Adipocyte (in vitro differentiated cells): ENCODE measurements around the gene SARS1.

Experiments
- DNase-seq: peaks from one replicate; pipeline ENCODE4 v3.0.0-alpha.2; 2015; ENCODE audit warnings: low read depth
- H3K27me3 ChIP-seq: replicated peaks from 2 replicates; pipeline ENCODE4 v1.7.0; 2013; ENCODE audit warnings: mild to moderate bottlenecking, low read length, moderate library complexity; ENCODE audit not compliant: control insufficient read depth, insufficient read depth
- H3K36me3 ChIP-seq: 2 replicates; pipeline ENCODE4 v1.7.0; 2013; ENCODE audit warnings: low read length, mild to moderate bottlenecking, moderate library complexity; ENCODE audit not compliant: control insufficient read depth, insufficient read depth, severe bottlenecking
- H3K4me1 ChIP-seq: 2 replicates; pipeline ENCODE4 v1.7.0; 2013; ENCODE audit warnings: mild to moderate bottlenecking, low read length, moderate library complexity; ENCODE audit not compliant: control insufficient read depth, insufficient read depth
- H3K4me3 ChIP-seq: 2 replicates; pipeline ENCODE4 v1.7.0; 2013; ENCODE audit warnings: mild to moderate bottlenecking, low read length, moderate library complexity
- H3K9ac ChIP-seq: 2 replicates; pipeline ENCODE4 v1.7.0; 2013; ENCODE audit warnings: mild to moderate bottlenecking, low read length, moderate library complexity
- H3K9me3 ChIP-seq: 2 replicates; pipeline ENCODE4 v1.7.0; 2013; ENCODE audit warnings: mild to moderate bottlenecking, low read length, moderate library complexity; ENCODE audit not compliant: control insufficient read depth

Gene SARS1

GRCh38 chr1:109229531-109230127, 15.9 kb downstream of the SARS1 start:
- Histone ChIP-seq H3K9ac (no peak overlapping the region), H3K9me3 (no peaks in the 10 kb centered on the region), H3K27me3 (no peaks in the 10 kb centered on the region), H3K4me1 (peaks cover 8% of the 10 kb centered on the region), H3K36me3 (peaks cover 86% of the 10 kb centered on the region), H3K4me3 (no peak overlapping the region)
- no peak for DNase-seq

DNA sequence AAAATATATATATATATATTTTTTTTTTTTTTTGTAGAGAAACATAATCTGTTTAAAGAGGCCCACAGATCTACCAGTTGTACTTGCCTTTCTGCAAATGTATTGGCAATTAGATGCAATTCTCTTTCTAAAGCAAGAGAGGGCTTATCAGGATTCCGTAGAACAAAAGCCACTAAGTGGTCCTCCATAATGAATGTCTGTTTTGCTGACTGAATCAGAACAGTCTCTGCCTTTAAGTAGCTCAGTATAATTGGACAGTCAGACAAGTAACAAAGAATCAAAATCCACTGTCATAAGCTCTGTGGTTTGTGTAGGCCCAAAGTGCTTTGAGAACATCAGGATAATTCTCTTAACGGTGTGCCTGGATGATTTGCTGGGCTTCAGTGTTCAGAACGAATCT, 17.3 kb downstream of the SARS1 start:
- peaks cover 8% of the 10 kb centered on the region for H3K4me1 ChIP-seq
- DNase-seq, result no peak
- no peaks in the 10 kb centered on the region for H3K9me3 ChIP-seq
- H3K27me3 ChIP-seq, result no peaks in the 10 kb centered on the region
- no peak overlapping the region for H3K9ac ChIP-seq
- H3K36me3 ChIP-seq, result peaks cover 86% of the 10 kb centered on the region
- H3K4me3 ChIP-seq, result no peak overlapping the region

DNA sequence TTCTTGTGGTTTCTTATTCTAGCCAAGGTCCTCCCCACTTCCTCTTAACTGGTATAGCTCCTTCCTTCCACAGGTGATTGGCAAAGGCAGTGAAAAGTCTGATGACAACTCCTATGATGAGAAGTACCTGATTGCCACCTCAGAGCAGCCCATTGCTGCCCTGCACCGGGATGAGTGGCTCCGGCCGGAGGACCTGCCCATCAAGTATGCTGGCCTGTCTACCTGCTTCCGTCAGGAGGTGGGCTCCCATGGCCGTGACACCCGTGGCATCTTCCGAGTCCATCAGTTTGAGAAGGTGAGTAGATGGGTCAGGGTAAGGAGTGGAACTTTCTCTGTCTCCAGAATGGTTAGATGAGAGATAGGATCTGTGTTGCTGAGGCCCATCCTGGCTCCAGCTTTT, 21.4 kb downstream of the SARS1 start:
- no peak overlapping the region for H3K4me3 ChIP-seq
- H3K9ac ChIP-seq, result no peak overlapping the region
- H3K4me1 ChIP-seq, result peaks cover 5% of the 10 kb centered on the region
- H3K36me3 ChIP-seq, result peaks cover 93% of the 10 kb centered on the region
- DNase-seq, result no peak
- no peaks in the 10 kb centered on the region for H3K9me3 ChIP-seq
- H3K27me3 ChIP-seq, result no peaks in the 10 kb centered on the region

DNA sequence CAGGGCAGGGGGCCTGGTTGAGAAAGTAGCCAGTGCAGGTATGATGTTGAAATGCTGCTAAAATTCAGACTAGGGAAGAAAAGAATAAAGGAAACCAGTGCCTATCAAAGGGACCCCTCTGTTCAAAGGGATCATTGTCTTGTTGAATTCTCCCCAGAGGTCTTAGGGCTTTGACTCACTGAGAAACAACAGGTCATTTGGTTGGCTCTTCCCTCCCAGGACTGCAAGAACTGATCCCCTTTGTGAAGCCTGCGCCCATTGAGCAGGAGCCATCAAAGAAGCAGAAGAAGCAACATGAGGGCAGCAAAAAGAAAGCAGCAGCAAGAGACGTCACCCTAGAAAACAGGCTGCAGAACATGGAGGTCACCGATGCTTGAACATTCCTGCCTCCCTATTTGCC, 23.8 kb downstream of the SARS1 start:
- no peak for DNase-seq
- H3K4me3 ChIP-seq, result no peak overlapping the region
- peaks cover 70% of the 10 kb centered on the region for H3K36me3 ChIP-seq
- H3K9me3 ChIP-seq, result no peaks in the 10 kb centered on the region
- no peaks in the 10 kb centered on the region for H3K27me3 ChIP-seq
- H3K9ac ChIP-seq, result no peak overlapping the region
- H3K4me1 ChIP-seq, result peaks cover 26% of the 10 kb centered on the region

GRCh38 chr1:109238382-109238781, 24.7 kb downstream of the SARS1 start:
- DNase-seq, result no peak
- peaks cover 61% of the 10 kb centered on the region for H3K36me3 ChIP-seq
- H3K27me3 ChIP-seq, result no peaks in the 10 kb centered on the region
- peaks cover 28% of the 10 kb centered on the region for H3K4me1 ChIP-seq
- no peaks in the 10 kb centered on the region for H3K9me3 ChIP-seq
- H3K4me3 ChIP-seq, result no peak overlapping the region
- H3K9ac ChIP-seq, result no peak overlapping the region

DNA sequence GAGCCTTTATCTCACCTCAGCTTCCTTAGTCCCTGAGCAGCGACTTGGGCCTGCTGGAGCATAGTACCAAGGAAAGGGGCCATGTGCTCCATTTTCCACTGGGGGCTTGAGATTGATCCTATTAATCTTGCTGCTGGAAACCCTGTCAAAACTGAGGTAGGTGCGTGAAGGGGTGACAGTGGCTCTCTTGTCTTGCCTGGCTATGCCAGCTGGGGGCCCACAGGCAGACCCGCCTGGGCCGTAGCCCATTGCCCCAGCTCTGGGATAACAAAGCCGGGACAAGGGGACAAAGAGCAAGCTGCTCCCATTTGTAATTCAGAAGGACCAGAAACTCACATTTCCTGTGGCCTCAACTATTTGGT, 25.3 kb downstream of the SARS1 start:
- no peak for DNase-seq
- H3K9ac ChIP-seq, result no peak overlapping the region
- H3K36me3 ChIP-seq, result peaks cover 56% of the 10 kb centered on the region
- no peak overlapping the region for H3K4me3 ChIP-seq
- H3K9me3 ChIP-seq, result no peaks in the 10 kb centered on the region
- H3K27me3 ChIP-seq, result no peaks in the 10 kb centered on the region
- H3K4me1 ChIP-seq, result peaks cover 28% of the 10 kb centered on the region

DNA sequence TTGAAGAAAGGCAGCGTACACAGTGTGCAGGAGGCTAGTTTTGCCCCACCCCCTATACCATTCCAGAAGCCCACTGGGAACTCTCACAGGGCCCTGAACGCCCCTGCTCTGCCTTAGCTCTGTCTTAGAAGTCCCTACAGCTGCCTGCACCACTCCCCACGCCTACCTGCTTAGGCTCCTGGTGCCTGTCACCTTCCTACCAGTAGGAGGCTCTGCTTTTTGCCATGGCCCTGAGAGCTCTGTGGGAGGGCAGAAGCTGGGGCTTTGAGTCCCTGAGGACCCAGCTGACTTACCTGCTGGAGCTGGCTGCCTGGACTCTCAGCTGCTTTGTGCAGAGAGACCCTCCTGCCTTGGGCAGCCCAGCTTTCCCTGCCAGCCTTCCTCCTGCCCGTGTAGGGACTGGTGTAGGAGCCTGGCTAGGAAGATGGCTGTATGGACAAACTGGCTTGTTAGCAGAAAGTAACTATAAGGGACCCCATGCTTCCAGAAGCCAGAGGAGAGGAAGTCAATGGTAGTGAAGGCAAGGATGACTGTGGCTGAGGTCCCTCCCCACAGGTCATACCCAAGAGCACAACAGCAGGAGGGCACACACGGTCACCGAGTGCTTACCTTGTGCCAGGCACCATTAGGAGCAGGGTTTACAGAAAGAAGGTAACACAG, 25.8 kb downstream of the SARS1 start:
- no peak overlapping the region for H3K9ac ChIP-seq
- H3K4me3 ChIP-seq, result no peak overlapping the region
- peaks cover 28% of the 10 kb centered on the region for H3K4me1 ChIP-seq
- peaks cover 51% of the 10 kb centered on the region for H3K36me3 ChIP-seq
- H3K27me3 ChIP-seq, result no peaks in the 10 kb centered on the region
- DNase-seq, result peak; percentile 52
- no peaks in the 10 kb centered on the region for H3K9me3 ChIP-seq

GRCh38 chr1:109240158-109241152, 26.7 kb downstream of the SARS1 start:
- Histone ChIP-seq H3K36me3 (peaks cover 41% of the 10 kb centered on the region), H3K4me3 (peak overlapping the region; percentile 13), H3K9me3 (no peaks in the 10 kb centered on the region), H3K4me1 (peaks cover 28% of the 10 kb centered on the region), H3K9ac (peak overlapping the region; percentile 58), H3K27me3 (no peaks in the 10 kb centered on the region)
- DNase-seq, result peak; percentile 64

GRCh38 chr1:109241344-109241743, 27.6 kb downstream of the SARS1 start:
- H3K4me1 ChIP-seq, result peaks cover 28% of the 10 kb centered on the region
- DNase-seq, result no peak
- peaks cover 32% of the 10 kb centered on the region for H3K36me3 ChIP-seq
- no peaks in the 10 kb centered on the region for H3K27me3 ChIP-seq
- H3K4me3 ChIP-seq, result no peak overlapping the region
- no peak overlapping the region for H3K9ac ChIP-seq
- no peaks in the 10 kb centered on the region for H3K9me3 ChIP-seq

GRCh38 chr1:109241841-109242345, 28.2 kb downstream of the SARS1 start:
- peaks cover 28% of the 10 kb centered on the region for H3K4me1 ChIP-seq
- no peaks in the 10 kb centered on the region for H3K9me3 ChIP-seq
- no peak overlapping the region for H3K4me3 ChIP-seq
- H3K9ac ChIP-seq, result no peak overlapping the region
- DNase-seq, result no peak
- no peaks in the 10 kb centered on the region for H3K27me3 ChIP-seq
- H3K36me3 ChIP-seq, result peaks cover 27% of the 10 kb centered on the region

GRCh38 chr1:109242387-109242786, 28.7 kb downstream of the SARS1 start:
- peaks cover 28% of the 10 kb centered on the region for H3K4me1 ChIP-seq
- no peak for DNase-seq

More at GRCh38 chr1:109242387-109242786, 28.7 kb downstream of the SARS1 start:
- Histone ChIP-seq H3K36me3 (peaks cover 22% of the 10 kb centered on the region), H3K9me3 (no peaks in the 10 kb centered on the region), H3K4me3 (no peak overlapping the region), H3K9ac (no peak overlapping the region), H3K27me3 (no peaks in the 10 kb centered on the region)
